HG03521 (cell line): ENCODE data around the gene C1orf159.
"Not testable (repeated sequence)": the region's sequence is repeated elsewhere in the genome, so short reads cannot be mapped to it uniquely, and the experiment has no call there.

ENCODE experiments used
- ATAC-seq: cut with Tn5 transposase; IDR thresholded peaks from one replicate; pipeline ENCODE4 v1.9.1; 2021; ENCODE audit warnings: mild to moderate bottlenecking, moderate library complexity; ENCODE audit not compliant: unreplicated experiment

C1orf159 gene

DNA sequence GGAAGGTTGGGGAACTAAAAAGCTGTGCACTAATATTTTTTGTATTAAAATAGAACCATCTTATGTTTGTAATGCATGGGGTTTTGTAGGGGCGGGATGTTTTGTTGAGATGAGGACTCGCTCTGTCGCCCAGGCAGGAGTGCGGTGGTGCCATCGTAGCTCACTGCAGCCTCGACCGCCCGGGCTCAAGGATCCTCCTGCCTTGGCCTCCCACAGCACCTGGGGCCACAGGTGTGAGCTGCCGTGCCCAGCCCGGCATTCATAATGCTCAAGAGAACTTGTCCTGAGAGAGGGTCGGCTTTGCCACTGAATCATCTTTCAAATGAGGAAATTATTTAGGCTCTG is 3.0 kb upstream of the C1orf159 start:
- no peak for ATAC-seq

DNA sequence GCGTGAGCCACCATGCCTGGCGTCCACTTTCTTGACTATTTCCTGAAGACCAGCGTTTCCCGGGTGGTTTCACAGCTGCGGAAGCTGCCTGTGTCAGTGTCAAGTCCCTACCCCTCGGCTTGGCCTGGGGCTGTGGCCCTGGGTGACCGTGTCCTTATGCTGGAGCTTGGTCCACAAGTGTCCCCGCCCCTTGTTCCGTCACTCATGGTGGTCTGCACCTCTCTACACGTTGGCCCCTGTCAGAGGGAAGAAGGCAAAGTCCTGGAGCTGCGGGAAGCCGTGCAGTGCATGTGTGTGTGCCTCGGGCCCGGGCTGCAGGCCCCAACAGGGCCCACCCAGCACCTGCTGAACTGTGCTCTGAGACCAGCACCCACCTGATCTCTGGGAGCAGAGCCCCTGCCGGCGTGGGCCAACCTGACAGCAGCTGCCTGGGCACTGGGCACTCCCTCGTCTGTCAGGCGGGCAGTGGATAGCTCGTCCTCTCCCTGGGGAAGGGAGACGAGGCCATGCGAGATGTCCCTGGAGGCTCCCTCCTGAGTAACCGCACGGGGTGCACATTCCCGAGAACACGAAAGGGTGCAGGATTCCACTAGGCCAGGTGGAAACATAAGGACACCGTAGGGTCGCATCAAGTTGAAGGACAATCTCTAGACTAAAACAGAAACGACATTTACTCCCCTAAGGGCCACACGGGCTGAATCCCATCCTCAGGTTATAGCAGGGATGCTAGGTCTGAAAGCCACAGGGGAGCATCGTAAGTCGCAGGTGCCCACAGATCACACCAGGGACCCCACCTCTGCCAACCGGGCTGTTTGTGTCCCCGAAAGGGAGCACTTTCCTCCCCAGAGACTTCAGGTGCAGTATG is 2.4 kb upstream of the C1orf159 start:
- no peak for ATAC-seq

DNA sequence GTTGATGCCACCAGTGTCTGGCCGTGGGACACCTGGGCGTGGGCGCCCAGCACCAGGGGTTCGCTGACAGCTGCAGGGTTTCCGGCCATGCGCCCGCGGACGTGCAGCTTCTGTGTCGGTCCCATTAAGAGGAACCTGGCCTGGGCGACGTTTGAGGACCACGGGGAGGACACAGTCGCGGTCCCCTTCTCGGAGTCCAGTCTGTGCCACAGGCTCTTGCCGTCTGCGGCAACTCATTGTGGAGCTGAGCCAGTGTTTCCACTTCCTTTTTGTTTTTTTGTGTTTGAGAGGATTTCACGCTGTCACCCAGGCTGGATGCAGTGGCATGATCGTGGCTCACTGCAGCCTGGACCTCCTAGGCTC is 1.6 kb upstream of the C1orf159 start:
- ATAC-seq, result no peak

DNA sequence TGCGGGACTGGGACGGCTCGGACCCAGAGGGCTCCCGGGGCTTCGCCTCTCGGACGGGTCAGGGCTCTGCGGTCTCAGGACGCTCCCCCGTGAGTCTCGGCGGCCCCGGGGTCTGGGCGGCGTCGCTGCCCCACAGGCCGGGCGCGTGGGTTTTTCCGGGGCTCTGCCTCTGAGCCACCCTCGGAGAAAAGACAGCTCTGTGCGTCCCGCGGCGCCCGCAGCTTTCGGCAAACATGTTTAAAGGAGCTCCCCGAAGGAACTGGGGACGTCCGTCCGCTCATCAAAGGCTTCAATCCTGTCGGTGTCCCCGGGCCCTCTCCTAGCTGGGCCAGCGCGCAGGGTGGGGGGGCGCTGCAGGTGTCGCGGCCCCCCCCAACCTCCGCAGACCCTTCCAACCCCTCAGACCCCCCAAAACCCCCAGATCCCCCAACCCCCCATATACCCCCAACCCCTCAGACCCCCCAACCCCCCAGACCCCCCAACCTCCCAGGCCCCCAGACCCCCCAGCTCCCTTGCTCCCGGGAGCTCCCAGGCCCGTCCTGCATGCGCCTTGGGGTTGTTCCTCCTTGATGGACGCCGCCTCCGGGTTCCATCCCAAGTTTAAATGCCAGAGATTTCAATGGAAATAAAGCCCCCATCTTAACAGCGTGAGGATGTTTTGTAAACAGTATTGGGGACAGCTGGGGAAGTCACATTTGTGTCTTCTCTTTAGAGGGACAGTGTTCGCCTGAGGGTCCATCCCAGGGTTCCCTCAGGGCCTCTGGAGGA is 996 bp upstream of the C1orf159 start:
- ATAC-seq, result no peak

DNA sequence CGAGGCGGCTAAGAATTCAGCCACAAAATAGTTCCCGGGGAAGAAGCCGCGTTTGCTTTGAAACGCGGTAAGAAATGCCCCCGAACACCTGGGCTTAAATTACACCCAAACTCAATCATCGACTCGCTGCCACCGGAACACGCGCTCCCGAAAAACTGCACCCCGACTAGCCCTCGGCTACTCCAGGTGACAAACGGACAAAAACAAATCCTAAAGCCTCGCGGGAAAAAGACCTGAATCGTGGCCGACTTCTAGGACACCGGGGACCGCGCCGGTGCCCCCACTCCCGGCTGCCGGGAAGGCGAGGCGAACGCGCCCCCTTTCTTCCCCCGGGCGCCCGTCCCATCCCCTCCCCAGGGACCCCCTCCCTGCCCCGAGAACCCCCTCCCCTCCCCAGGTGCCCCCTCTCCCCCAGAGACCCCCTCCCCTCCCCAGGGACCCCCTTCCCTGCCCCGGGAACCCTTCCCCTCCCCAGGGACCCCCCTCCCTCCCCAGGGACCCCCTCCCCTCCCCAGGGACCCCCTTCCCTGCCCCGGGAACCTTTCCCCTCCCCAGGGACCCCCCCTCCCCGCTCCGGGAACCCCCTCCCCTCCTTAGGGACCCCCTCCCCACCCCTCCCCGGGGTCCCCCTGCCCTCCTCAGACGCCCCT is 628 bp downstream of the C1orf159 start:
- ATAC-seq, result no peak

DNA sequence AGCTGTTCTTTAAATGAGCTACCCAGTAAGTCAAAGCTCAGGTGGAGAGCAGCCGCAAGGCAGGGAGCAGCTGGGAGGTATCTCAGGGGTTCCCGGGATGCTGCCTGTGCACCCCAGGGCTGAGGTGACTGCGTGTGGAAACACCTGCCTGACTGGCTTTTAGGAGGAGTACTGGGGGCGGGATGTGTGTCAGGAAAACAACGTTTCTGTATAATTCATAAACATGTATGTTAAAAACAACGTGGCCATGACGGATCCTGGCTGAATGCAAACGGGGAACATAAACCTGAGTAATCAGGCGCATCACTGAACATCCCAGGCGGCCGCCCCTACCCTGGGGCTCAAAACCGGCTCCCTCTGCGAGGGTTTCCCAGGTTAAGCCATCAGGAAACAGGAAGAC is 1.5 kb downstream of the C1orf159 start:
- no peak for ATAC-seq

DNA sequence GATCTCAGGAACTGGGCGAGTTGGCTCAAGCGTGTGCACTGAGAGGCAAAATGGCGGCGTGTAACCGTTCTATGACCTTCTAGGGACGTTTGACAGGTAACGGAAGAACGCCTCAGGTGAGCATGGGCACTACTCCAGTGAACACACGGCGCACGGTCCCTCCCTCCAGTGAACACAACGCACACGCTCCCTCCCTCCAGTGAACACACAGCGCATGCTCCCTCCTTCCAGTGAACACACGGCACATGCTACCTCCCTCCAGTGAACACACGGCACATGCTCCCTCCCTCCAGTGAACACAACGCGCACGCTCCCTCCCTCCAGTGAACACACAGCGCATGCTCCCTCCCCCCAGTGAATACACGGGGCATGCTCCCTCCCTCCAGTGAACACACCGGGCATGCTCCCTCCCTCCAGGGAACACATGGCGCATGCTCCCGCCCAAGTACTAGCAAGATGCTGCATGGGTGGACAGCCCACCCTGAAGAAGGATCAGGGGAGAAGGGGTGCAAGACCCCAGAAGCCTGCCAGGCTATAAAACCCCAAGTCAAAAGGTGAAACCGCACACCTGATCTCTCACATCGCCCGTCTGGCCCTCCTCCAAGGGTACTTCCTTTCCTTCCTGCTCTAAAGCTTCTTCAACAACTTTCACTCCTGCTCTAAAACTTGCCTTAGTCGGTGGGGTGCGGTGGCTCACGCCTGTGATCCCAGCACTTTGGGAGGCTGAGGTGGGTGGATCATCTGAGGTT is 3.5 kb downstream of the C1orf159 start:
- ATAC-seq, result no peak

DNA sequence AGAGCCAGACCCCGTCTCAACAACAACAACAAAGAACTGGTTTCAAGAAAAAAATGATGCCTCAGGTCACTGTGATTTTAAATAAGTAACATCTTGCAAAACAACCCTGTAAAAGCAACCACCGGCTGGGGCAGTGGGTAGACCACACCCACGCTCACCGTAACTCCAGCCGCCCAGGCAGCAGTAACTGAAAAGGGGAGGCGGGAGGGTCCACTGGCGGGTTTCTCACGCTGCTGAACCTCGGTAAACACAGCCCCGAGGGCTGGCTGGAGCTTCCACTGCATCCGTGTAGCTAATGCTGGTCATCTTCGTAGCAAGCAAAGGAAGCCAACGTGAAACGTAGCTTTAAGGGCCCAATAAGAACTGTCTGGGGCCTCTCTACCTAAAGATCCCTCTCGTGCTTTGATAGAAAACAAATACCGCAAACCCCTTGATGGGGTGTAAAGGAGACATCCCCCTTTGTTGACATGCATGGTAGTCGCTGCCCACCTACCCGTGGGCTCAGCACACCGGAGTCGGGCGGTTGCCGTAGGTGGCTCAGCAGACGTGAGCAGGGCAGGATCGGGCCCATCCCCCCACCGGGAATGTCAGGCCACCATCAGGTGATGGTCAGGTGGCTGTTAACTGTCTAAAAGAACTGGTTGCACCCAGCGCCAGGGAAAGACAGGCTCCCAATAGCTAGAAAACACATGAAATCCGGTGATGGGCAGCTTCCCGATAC is 4.2 kb downstream of the C1orf159 start:
- ATAC-seq, result no peak

DNA sequence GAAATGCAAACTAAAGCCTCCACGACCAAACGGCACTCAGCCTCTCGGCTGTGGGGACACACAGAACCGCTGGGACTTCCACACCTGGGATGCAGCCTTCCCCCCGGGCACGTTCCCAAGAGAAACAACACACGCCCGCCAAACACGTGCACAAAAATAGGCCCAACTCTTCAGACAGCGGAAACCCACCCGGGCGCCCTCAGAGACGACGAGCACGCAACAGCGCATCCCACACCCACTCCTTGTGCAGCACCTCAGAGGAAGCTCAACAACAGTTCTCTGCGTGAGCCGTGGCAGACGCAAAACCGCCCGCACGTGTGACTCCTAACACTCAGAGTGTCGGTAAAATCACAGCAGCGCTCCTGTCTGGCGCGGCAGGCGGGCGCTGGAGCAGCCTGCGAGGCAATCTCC is 5.3 kb downstream of the C1orf159 start:
- ATAC-seq, result no peak

DNA sequence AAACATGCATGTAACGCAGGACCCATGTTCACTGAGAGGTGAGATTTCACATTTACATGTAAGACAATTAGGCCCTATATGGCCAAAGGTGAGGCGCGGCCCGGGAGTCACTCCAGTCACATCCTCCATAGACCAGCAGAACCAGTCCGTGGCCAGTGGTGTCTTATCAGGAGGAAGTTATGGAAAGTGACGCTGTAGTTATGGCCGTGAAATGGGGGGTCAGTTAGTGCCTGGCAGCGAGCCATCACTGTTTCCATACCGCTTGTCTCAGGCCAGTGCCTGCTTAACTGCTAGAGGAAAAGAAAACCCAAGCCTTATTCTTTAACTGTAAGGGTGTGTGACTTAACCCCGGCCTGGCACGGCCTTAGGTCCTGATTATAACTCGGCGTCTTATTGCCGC is 6.1 kb downstream of the C1orf159 start:
- ATAC-seq, result no peak

DNA sequence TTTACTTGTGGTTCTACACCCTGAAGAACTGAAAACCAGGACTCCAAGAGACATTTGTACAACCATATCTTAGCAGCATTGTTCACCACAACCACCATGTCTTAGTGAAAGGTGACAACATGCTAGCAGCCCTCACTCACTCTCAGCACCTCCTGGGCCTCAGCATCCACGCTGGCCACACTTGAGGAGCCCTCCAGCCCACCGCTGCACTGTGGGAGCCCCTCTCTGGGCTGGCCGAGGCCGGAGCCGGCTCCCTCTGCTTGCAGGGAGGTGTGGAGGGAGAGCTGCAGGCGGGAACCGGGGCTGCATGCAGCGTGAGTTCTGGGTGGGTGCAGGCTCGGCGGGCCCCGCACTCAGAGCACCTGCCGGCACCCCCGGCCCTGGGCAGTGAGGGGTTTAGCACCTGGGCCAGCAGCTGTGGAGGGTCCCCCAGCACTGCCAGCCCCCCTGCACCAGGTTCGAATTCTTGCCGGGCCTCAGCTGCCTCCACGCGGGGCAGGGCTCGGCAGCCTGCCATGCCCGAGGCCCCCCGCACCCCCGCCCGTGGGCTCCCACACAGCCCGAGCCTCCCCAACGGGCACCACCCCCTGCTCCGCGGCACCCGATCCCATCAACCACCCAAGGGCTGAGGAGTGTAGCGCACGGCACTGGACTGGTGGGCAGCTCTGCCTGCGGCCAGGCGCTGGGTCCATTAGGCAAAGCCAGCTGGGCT is 9.2 kb downstream of the C1orf159 start:
- no peak for ATAC-seq

DNA sequence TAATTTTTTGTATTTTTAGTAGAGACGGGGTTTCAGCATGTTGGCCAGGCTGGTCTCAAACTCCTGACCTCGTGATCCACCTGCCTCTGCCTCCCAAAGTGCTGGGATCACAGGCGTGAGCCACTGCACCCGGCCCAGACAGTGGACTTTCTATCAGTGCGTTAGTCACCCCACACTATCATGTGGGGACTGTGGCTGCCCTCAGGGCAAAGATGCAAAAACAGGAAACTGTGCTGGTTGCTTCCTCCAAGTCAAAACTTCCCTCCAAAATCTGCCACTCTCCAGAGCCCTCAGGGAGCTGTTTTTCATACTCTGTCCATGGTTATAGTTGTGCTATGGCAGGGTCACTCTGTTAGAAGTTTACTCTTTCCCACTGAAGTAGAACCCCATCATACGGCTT is 11.7 kb downstream of the C1orf159 start:
- not testable (repeated sequence) for ATAC-seq

DNA sequence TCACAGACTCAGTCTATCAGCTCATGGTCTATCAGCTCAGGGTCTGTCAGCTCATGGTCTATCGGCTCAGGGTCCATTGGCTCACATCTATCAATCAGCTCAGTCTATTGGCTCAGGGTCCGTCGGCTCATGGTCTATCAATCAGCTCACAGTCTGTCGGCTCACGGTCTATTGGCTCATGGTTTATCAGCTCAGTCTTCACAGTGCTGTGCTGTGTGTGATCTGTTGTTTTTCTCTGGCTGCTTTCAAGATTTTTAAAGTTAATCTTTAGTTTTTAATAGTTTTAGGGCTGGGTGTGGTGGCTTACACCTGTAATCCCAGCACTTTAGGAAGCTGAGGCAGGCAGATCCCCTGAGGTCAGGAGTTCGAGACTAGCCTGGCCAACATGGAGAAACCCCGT is 14.4 kb downstream of the C1orf159 start:
- no peak for ATAC-seq

DNA sequence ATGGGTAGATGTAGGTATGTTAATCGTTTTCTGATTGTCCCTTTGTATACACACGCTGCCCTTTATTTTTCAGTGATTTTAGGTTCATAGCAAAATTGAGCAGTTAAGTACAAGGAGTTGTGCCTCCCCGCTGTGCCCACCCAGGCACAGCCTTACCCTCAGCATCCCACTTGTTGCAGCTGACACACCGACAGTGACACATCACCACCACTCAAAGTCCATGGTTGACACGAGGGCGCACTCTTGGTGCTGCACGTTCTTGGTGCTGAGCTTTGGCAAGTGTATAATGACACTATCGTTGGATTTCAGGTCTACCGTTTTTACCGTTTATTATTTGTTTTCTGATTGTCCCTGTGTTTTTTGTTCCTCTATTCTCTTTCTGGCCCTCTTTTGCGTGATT is 15.6 kb downstream of the C1orf159 start:
- ATAC-seq, result no peak

DNA sequence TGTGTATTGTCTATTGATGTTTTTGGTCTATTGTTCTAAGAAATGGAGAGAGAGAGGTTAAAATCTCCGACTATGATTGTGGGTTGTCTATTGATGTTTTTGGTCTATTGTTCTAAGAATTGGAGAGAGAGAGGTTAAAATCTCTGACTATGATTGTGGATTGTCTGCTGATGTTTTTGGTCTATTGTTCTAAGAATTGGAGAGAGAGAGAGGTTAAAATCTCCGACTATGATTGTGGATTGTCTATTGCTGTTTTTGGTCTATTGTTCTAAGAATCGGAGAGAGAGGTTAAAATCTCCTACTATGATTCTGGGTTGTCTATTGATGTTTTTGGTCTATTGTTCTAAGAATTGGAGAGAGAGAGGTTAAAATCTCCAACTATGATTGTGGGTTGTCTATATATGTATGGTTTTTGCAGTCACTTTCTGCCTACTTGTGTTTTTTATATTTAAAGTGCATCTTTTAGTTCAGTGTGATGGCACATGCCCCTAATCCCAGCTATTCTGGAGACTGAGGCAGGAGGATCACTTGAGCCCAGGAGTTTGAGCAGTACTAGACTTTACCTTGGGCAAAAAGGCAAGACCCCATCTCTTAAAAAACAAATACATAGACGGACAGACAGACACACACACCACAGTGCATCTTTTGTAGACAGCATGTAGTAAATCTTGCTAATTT is 16.2 kb downstream of the C1orf159 start:
- no peak for ATAC-seq

DNA sequence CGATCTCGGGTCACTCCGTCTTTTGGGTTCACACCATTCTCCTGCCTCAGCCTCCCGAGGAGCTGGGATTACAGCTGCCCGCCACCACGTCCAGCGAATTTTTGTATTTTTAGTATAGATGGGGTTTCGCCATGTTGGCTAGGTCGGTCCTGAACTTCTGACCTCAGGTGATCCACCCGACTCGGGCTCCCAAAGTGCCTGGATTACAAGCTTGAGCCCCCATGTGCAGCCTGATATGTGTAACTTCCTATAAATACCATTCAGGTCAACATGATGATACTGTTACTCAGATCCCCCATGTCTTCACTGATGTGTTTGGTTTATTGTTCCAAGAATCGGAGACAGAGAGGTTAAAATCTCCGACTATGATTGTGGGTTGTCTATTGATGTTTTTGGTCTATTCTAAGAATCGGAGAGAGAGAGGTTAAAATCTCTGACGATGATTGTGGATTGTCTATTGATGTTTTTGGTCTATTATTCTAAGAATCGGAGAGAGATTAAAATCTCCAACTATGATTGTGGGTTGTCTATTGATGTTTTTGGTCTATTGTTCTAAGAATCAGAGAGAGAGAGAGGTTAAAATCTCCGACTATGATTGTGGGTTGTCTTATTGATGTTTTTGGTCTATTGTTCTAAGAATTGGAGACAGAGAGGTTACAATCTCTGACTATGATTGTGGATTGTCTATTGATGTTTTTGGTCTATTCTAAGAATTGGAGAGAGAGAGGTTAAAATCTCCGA is 17.0 kb downstream of the C1orf159 start:
- ATAC-seq, result no peak

DNA sequence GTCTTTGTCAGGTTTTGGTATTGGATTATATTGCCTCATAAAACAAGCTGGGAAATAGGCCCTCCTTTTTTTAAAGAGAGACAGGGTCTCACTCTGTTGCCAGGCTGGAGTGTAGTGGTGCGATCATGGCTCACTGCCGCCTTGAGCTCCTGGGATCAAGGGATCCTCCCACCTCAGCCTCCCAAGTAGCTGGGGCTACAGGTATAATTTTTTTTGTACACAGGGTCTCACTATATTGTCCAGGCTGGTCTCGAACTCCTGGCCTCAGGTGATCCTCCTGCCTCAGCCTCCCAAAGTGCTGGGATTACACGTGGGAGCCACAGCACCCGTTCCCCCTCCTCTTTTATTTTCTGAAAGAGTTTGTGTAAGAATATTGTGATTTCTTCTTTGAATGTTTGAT is 19.8 kb downstream of the C1orf159 start:
- not testable (repeated sequence) for ATAC-seq

DNA sequence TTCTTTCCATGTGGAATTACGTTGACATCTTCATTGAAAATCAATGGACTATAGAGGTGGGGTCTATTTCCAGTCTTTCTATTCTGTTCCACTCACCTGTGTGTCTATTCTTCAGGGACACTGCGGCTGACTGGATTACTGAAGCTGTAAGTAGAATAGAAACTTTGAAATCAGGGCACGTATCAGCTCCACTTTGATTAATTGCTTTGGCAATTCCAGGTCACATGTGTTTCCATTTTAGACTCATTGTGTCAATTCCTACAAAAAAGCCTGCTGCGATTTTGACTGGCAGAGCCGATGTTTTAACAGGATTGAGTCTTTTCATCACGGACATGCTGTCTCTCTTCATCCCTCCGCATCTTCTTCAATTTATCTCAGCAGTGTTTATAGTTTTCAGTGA is 20.9 kb downstream of the C1orf159 start:
- ATAC-seq, result no peak

DNA sequence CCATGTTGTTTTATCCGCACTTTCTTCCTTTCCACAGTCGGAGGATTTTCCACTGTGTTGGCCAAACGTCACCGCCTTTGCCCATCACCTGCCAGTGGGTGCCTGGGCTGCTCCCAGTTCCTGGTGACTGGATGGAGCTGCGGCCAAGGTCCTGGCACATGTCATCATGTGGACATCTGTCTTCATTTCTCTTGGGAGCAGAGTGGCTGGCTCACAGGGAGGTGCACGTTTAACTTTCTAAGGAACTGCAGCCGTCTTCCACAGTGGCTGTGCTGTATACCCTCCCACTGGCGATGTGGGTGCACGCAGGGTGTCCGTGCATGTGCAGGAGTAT is 22.3 kb downstream of the C1orf159 start:
- no peak for ATAC-seq
